HG03469 (cell line): ENCODE data around the gene BEST4.
"Not testable (repeated sequence)": the region's sequence is repeated elsewhere in the genome, so short reads cannot be mapped to it uniquely, and the experiment has no call there.

ENCODE experiments used
- ATAC-seq: cut with Tn5 transposase; IDR thresholded peaks from one replicate; pipeline ENCODE4 v1.9.1; 2021; ENCODE audit warnings: mild to moderate bottlenecking, moderate library complexity, moderate number of reproducible peaks; ENCODE audit not compliant: unreplicated experiment

BEST4 gene

DNA sequence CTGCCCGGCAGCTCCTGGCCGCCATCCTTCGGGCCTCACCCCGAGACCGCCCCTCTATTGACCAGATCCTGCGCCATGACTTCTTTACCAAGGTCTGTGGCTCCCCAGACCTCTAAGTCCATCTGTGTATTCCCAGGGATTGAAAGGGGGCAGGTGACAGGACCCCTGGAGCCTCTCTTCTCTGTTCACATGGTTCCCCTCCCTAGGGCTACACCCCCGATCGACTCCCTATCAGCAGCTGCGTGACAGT is 15.0 kb upstream of the BEST4 start:
- no peak for ATAC-seq

DNA sequence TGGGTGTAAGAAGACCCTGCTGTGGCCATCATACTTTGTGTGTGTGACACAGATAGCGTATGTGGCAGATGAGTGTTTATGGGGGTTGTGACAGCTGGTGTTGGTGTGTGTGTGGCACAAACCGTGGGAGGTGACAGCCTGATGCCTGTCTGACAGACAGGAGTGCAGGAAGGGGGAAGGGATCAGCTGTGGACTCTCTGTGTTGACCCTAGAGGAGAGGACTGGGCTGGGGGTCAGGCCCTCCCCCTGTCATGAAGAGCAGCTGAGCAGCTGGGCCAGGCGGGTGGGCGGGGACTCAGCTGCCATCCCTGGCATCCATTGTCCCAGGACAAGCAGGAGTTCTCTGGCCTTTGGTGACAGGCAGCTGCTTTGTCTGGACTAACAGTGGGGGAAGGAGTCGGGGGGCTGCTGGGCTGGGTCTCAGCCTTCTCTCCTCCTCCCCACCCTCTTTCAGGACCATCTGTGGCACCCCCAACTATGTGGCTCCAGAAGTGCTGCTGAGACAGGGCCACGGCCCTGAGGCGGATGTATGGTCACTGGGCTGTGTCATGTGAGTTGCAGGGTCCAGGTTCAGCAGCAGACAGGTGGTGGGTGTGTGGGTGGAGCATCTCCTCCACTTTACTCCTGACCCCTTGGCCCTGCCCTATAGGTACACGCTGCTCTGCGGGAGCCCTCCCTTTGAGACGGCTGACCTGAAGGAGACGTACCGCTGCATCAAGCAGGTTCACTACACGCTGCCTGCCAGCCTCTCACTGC is 14.5 kb upstream of the BEST4 start:
- no peak for ATAC-seq

DNA sequence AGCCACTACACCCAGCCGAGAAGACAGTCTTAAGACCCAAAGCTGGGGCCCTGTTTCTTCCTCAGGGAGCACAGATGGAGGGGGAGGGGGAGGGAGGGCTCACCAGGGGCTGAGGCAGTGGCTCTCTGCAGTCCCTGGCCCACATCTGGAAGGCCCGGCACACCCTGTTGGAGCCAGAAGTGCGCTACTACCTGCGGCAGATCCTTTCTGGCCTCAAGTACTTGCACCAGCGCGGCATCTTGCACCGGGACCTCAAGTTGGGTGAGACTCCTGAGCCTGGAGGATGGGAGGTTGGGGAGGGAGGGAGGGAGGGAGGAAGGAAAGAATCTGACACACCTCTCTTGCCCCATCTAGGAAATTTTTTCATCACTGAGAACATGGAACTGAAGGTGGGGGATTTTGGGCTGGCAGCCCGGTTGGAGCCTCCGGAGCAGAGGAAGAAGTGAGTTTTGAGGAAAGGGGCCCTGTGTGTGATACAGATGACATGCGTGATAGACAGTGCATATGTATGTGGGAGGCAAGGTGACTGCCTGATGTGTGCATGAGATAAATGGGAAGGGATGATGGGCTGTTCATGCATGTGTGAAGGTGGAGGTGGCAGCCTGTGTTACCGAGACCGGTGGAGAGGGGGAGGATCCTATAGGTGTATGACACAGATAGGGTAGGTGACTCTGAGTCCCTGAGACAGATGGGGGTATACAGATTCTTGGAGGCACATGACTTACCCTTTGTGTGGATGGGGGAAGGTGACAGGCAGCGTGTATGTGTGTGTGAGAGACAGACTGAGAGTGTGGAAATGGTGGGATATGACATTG is 13.7 kb upstream of the BEST4 start:
- ATAC-seq = no peak

DNA sequence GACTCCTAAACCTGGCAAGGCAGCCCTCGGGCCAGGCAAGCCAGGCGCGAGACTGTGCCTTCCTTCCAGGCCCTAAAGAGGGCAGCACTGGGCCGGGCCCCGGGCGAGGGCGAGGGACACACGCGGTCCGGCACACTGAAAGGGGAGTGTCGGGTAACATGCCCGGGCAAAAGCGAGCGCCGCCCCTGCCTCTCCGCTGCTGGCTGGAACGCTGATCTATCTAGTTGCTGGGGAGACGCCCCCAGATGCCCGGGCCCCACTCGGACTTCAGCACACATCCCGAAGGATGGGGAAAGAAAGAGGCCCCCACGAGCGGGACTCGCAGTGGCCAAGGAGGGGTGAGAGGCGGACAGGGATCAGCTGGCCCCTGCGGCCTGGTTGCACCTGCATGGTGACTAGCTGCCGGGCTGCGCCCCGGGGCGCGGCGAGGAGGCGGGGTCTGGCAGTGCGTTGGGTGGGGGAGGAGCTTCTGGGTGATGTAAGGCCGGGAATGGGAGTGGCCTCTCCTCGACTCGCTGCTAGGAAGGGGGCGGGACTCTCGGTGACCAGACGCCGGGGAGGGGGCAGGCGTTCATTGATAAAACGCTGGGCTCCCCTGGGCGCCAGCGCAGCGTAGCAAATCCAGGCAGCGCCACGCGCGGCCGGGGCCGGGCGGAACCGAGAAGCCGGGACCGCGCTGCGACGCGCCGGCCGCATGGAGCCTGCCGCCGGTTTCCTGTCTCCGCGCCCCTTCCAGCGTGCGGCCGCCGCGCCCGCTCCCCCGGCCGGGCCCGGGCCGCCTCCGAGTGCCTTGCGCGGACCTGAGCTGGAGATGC is 12.0 kb upstream of the BEST4 start, which contains the start of gene PLK3:
Gene PLK3 (plus strand): TSS at position 608 of the 815 bp plus-strand sequence. CDS start 87 bp downstream, at position 695.
- peak; percentile 48 for ATAC-seq

DNA sequence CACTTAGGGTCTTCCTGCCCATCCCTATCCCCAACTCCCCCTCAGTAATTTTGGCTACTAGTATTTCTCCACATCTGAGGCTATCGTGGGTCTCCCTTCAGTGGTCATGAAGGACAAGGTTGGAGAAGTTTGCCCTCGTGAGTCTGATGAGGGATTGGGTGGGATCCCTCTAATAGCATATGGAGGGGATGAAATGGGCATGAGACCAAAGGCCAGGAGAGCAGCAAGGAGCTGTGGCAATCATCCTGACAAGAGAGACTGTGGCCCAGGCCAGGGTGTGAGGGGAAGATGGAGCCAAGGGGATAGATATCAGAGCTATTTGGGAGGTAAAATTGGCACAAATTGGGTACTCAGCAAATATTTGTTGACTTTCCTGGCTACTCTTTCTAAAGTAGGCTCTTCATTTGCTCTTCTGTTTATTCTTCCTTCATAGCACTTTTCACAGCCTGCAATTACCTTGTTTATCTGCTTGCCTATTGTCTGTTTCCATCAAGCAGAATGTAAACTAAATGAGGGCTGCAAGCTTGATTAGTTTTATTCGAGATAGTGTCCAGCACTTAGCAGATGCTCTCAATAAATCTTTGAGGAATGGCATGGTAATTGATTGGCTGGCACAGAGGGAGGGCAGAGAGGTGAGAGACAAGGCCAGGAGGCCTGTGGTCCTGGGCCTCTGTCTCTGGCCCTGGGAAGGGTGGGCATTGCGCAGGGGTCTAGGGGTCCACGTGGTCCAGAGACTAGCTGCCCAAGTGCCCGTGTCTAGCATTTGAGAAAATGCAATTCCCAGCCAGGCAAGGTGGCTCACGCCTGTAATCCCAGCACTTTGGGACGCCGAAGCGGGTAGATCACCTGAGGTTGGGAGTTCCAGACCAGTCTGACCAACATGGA is 10.8 kb upstream of the BEST4 start:
- ATAC-seq = no peak

DNA sequence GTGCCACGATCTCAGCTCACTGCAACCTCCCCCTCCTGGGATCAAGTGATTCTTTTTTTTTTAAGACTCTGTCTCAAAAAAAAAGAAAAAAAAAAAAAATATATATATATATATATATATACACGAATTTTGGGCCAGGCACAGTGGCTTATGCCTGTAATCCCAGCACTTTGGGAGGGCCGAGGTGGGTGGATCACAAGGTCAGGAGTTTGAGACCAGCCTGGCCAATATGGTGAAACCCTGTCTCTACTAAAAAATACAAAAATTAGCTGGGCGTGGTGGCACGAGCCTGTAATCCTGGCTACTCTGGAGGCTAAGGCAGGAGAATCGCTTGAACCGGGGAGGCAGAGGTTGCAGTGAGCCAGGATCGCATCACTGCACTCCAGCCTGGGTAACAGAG is 9.9 kb upstream of the BEST4 start:
- not testable (repeated sequence) for ATAC-seq

DNA sequence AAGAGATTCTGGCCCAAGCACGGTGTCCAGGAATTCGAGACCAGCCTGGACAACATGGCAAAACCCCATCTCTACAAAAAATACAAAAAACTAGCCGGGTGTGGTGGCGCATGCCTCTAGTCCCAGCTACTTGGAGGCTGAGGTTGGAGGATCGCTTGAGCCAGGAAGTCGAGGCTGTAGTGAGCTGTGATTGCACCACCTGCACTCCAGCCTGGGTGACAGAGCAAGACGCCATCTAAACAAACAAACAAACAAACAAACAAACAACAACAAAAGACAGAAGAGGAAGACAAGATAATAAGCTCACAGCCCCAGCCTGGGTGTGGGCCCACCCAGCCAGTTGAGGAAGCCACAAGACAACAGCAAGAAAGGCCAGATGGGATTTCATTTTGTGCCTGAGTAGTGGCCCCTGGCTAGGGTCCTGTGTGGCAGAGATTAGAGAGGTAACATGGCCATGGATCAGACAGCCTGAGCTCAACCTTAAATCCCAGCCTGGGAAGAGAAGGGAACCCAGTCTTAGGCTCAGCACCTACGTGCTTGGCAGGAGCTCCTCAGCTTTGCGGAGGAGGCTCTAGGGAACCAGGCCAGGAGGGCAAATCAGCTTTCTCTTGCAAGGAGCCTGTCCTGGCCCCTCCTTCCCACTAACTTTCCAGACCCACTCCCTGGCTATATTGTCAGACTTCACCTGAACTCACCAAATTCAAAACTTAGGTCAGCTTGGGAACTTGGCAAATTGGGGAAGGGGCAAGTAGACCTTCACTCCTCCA is 4.9 kb upstream of the BEST4 start:
- ATAC-seq = no peak

DNA sequence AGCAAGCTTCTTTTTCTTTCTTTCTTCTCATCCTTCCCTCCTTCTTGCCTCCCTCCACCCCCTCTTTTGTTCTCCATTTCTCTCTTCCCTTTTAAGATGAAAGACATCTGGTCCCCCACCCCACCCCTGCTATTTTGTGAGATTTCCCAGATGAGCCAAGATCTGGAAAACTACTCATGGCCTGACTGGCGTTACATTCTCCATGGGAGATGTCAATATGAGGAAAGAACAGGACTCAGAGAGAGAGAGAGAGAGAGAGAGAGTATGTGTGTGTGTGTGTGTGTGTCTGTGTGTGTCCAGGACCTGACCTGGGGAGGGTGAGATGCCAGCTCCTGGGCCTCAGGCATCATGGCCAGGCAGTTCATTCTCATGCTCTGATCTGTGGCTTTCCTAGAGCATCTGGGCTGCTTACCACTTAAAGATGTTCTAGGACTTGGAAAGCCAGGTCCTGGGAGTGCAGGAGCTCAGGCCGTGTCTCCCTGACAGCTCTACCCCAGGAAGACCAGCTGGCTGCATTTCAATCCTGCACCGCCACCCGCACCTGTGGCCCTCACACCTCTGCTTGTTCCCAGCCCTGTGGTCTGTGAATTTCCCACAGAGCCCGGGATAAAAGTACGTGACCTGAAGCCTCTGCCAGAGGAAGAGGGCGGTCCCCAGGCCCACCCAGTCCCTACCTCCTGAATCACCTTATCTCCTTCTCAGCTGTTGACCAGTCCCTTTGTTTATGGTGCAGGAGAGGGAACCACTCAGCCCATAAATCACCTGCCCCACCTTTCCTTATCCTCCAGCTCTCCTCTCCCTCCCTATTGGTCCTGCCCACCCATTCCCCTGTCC is 3.2 kb upstream of the BEST4 start:
- ATAC-seq = no peak

DNA sequence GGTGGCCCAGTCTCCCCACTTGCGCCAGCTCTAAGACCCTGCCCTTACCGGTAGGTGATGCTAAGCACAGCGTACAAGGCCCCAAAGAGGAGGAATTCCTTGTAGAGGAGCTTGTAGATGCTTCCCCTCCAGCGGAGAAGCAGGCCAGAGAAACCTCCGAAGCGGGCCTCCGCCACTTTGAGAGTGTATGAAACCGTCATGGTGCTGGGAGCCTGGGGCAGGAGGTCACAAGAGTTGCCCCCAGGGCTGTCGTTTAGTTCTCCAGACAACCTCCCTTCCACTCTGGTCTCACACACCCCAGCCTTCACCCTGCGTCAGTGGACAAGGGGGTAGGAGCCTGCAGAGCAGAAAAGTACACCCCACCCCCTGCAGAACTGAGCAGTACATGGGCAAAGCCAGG is 464 bp downstream of the BEST4 start:
- no peak for ATAC-seq

DNA sequence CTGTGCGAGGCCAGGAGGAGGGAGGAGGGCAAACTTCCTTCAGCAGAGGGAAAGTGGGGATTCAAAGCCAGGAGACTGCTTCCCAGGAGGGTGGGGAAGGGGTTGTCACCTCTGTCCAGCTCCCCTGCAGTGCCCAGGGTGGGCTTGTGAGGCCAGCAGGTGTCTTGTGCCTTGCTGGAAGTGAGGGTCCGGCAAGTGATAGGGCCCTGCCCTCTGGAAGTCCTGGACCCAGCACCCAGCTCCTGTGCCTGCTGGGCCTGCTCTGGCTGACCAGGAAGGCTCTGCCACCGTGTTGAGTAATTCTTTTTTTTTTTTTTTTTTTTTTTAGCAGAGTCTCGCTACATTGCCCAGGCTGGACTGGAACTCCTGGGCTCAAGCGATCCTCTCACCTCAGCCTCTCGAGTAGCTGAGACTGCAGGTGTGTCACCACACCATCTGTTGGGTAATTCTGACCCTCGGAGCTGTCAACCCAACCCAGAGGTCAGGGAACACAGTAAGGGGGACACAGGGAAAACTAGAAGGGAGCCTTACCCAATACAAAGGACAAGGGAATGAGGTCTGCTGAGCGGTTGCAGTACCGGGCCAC is 1.0 kb downstream of the BEST4 start:
- no peak for ATAC-seq

DNA sequence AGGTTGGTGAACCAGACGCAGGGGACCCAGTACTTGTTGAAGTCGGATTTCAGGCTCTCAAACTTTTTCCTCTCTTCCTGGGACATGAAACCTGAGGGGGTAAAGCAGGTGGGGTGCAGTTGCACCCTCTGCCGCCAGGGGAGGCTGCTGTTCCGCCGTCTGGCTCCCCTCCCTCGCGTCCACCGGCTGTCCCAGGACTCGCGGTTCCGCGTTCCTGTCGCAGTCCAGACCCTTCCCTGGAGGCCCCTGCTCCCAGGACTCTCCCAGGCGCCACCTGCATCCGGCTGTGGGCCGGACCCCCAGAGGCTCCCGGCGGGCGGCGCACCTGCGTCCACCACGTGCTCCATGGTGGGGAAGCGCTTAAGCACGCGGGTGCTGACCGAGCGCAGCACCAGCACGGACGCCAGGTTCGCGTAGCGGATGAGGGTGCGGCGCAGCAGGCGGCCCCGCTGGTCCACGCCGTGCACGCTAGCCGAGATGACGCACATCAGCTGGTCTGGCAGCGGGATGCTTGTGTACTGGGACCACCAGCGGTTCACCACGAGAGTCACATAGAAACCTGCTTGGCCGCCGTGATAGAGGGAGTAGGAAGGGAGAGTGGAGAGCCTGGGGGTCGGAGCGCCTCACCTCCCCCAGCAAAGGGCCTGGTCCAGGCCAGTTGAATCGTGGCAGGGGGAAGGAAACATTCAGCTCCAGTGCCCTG is 1.7 kb downstream of the BEST4 start:
- peak; percentile 42 for ATAC-seq

DNA sequence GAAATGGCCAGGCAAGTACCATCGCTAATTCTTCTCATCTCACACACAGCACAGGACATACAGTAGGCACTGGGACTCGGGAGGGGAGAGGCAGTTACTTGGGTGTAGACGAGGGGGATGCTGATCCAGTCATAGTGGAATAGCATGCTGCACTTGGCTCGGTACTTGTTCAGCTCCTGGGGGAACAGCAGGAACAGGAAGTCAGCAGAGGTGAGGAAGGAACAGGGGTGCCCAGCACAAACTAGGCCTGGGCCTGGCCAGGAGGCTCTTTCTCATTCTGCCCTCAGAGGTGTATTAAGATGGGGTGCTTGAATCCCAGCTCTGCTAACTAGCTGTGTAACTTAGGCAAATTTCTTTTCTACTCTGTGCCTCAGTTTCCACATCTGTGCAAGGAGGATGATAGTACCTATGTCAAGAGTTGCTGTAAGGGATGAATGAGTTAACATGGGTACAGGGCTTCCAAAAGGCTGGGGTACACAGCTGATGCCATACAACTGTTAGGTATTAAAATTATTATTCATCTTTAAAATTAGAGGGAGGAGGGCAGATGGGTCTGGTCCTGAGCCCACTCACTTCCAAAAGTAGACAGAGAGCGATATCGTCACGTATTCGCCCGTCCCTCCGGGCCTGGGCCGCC is 2.4 kb downstream of the BEST4 start:
- no peak for ATAC-seq

DNA sequence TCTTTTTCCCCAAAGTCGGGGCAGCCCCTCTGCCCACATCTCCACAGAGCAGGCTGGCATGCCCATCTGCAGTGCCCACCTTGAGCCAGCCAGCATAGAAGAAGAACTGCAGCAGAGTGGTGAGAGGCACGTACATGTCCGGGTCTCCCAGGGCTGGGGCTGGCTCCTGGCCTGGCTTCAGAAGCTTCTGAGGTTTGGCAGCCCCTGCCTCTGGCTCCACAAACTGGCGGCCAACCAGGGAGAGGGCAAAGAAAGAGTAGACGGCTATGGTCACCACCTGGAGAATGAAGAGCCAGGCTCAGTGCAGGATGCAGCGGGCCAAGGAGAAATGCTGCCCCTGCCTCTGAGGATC is 3.0 kb downstream of the BEST4 start:
- ATAC-seq = no peak

DNA sequence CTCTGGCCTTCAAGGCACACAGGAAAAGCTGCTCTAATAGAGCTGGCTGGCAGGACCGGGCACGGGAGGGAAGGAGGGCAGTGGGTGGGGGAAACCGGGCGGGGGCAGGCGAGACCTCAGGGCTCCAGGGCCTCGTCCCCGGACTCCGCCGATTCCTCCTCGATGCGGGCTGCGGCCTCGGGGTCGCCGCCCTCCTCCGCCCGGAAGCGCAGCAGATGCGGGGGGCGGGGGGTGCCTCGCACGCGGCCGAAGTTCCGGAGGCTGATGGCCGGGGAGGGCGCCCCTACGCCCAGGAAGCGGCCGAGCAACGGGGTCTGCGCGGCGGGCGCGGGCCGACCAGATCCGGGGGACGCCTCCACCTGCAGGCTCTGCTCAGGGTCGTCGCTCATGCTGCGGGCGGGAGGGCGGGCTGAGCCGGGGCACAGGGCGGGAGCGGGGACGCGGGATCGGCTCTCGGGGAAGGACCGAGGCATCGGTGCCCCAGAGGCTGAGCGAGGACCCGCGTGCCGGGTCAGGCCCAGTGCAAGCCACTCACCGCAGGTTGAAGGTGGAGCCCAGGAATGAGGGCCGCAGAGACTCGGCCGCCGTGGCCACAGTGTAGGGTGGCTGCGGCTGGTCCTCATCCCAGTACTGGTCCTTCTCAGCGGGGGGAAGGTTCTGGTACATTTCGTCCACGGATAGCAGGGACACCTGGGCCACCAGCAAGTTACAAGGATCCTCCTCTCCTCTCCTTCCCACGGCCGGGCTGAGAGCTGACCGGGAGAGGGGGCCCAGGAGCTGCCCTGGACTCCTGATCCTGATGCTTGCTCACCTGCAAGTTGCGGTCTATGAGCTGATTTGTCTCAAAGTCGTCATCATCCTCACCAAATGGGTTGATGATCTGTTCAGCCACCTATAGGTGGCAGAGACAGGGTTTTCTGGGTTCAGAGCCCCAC is 3.6 kb downstream of the BEST4 start:
- no peak for ATAC-seq

DNA sequence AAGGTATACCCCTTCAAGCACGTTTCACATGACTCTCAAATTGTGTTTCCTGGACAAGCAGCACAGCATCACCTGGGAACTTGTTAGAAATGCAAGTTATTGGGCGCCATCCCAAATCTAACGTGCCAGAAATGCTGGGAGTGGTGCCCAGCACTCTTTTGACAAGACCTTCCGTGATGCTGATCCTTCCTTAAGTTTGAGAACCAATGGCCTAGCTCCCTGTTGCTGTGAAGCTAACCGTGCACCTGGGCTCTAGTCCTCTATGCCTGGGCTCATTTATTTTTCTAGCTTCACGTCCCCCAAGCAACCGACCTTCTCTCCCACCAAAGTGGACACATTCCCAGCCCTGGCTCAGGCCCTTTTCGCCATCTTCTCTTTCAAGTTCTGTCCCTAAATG is 4.3 kb downstream of the BEST4 start:
- ATAC-seq = no peak

DNA sequence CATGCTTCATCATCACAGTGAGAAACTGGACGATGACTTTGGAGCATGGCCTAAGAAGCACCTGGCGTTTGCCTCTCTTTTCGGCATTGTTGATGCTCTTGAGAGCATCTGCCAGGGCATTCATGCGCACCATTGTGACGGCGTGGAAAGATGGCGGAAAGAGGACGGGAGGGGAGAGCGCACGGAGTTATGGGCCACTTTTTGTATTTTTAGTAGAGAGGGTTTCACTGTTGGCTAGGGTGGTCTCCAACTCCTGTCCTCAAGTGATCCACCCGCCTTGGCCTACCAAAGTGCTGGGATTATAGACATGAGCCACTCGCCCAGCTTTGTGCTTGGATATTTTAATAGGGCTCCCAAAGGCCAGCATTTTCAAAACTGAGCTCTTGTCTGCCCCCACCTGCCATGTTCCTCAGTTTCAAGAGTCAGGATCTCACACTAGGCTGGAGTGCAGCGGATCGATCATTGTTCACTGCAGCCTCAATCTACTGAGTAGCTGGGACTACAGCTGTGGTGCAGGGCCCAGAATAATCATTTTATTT is 7.3 kb downstream of the BEST4 start:
- no peak for ATAC-seq
